HFFc6 (cell line): ENCODE data around the gene TSC22D2. TPM values are rescaled to one million over a fixed set of nuclear protein-coding genes. Genes with fewer than 3 reads are reported as not detected.

ENCODE experiments used
- DNase-seq: peaks from one replicate; pipeline ENCODE4 v3.0.0-alpha.2; 2018
- H3K27ac Mint-ChIP-seq: 2 replicates; pipeline ENCODE4 v1.8.0; 2020; ENCODE audit warnings: mild to moderate bottlenecking, mixed read lengths
- H3K27me3 Mint-ChIP-seq: 2 replicates; pipeline ENCODE4 v1.8.0; 2021; ENCODE audit warnings: mild to moderate bottlenecking, moderate library complexity, mixed read lengths; ENCODE audit not compliant: insufficient read depth
- H3K36me3 Mint-ChIP-seq: 2 replicates; pipeline ENCODE4 v1.8.0; 2021; ENCODE audit warnings: low read depth, mixed read lengths
- H3K4me1 Mint-ChIP-seq: 2 replicates; pipeline ENCODE4 v1.8.0; 2020; ENCODE audit warnings: low read depth, mixed read lengths
- H3K4me3 Mint-ChIP-seq: 2 replicates; pipeline ENCODE4 v1.8.0; 2020; ENCODE audit warnings: mild to moderate bottlenecking, moderate library complexity, mixed read lengths
- H3K9me3 Mint-ChIP-seq: 2 replicates; pipeline ENCODE4 v1.8.0; 2020; ENCODE audit warnings: mild to moderate bottlenecking, mixed read lengths
- CTCF ChIP-seq: fragments of 200-600 bp; sonication (generic); IDR thresholded peaks from 2 replicates; pipeline ENCODE4 v1.5.0; 2021; ENCODE audit warnings: antibody characterized with exemption, mild to moderate bottlenecking
- total RNA-seq, 6 experiments: library from RNA; stranded (reverse); fragmentation: NEBNext Ultra II Directional; extraction: Animal tissue kit (Norgen Biotek cat#: 25700); gene quantifications; 2 replicates in 1 of 6; 3 replicates in 5 of 6; pipeline ENCODE4 v1.2.3, GENCODE V29; 2021

The TSC22D2 gene
- total RNA-seq, 6 experiments from 2014 or later: 56.8 to 81.2 (median 63.0) TPM

GRCh38 chr3:150511122-150511821, 103.2 kb downstream of the TSC22D2 start:
- H3K4me3 Mint-ChIP-seq: no peak overlapping the region
- H3K36me3 Mint-ChIP-seq: peaks cover 7% of the 10 kb centered on the region; the same call in 1 of the 2 replicates
- no peak for DNase-seq
- no peak for TF ChIP-seq CTCF
- peaks cover 5% of the 10 kb centered on the region; the same call in 1 of the 2 replicates for H3K9me3 Mint-ChIP-seq
- peaks cover 19% of the 10 kb centered on the region for H3K4me1 Mint-ChIP-seq
- no peaks in the 10 kb centered on the region; the same call in 1 of the 2 replicates for H3K27me3 Mint-ChIP-seq
- H3K27ac Mint-ChIP-seq: no peak overlapping the region

GRCh38 chr3:150515210-150515609, 107.1 kb downstream of the TSC22D2 start:
- H3K36me3 Mint-ChIP-seq: peaks cover 7% of the 10 kb centered on the region; the same call in 1 of the 2 replicates
- no peak overlapping the region for H3K27ac Mint-ChIP-seq
- no peak for TF ChIP-seq CTCF
- H3K9me3 Mint-ChIP-seq: peaks cover 5% of the 10 kb centered on the region; the same call in 1 of the 2 replicates
- no peak for DNase-seq
- no peaks in the 10 kb centered on the region for H3K27me3 Mint-ChIP-seq
- H3K4me1 Mint-ChIP-seq: peaks cover 26% of the 10 kb centered on the region
- no peak overlapping the region for H3K4me3 Mint-ChIP-seq

Other genes with a start within 250 kb of the TSC22D2 start
- 100 to 1,000 TPM; 108 to 122 (median 112) TPM for gene SERP1, start 138.2 kb downstream of the TSC22D2 start, total RNA-seq
- 10 to 100 TPM; 69.6 to 85.9 (median 75.0) TPM for gene EIF2A, start 138.5 kb downstream of the TSC22D2 start, total RNA-seq
- gene SELENOT, start 195.0 kb downstream of the TSC22D2 start, total RNA-seq: 100 to 1,000 TPM; 144 to 189 (median 180) TPM